Epithelial cell of esophagus (primary cell): ENCODE measurements around the gene PEAK3.

Experiments used
- DNase-seq: peaks from one replicate; pipeline ENCODE4 v3.0.0; 2010; ENCODE audit warnings: low read depth
- H3K4me3 ChIP-seq: 2 replicates; pipeline ENCODE4 v1.5.1; 2011; ENCODE audit warnings: mild to moderate bottlenecking, low read length, control low read depth
- TF ChIP-seq, protein P1 (sequence below): IDR thresholded peaks from 2 replicates; pipeline ENCODE4 v1.5.1; 2011; ENCODE audit warnings: low read depth, mild to moderate bottlenecking, low read length, control low read depth, inconsistent platforms; ENCODE audit not compliant: insufficient read depth; ENCODE audit errors: missing control alignments

PEAK3 gene

DNA sequence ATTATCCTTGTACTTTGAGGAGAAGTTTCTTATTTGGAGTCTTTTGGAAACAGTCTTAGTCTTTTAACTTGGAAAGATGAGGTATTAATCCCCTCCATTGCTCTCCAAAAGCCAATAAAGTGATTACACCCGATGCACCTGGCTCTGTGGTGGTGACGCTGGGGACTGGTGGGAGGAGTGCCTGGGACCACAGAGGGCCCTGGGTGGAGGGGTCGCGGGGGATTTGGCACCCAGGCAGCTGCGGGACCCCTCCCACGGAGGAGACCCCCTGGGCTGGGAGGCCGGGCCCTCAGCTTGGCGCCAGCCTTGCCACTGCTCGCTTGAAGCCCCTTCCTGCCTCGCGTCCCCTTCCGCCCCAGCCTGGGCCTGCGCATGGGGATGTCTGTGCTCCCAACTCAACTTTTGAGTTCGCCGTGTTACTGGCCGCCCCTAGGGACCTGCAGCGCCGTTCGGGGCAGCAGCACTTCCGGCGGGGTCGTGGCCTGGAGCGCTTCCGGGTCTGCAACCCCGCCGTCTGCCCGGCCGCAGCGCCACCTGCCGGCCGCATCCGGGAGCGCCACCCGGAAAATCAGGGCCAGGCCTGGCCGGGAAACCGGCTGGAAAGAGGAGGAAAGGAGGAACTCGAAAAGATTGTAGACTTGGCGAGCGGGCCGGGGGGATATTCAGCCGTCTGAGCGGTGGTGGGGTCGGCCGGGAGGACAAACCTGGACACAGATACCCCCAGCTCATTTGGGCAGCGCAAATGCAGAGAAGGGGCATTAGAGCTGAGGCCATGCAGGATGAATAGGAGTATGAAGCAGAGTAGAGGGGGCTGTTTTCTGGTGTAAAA lies 8.4 kb downstream of the PEAK3 start:
- TF ChIP-seq, protein P1, sequence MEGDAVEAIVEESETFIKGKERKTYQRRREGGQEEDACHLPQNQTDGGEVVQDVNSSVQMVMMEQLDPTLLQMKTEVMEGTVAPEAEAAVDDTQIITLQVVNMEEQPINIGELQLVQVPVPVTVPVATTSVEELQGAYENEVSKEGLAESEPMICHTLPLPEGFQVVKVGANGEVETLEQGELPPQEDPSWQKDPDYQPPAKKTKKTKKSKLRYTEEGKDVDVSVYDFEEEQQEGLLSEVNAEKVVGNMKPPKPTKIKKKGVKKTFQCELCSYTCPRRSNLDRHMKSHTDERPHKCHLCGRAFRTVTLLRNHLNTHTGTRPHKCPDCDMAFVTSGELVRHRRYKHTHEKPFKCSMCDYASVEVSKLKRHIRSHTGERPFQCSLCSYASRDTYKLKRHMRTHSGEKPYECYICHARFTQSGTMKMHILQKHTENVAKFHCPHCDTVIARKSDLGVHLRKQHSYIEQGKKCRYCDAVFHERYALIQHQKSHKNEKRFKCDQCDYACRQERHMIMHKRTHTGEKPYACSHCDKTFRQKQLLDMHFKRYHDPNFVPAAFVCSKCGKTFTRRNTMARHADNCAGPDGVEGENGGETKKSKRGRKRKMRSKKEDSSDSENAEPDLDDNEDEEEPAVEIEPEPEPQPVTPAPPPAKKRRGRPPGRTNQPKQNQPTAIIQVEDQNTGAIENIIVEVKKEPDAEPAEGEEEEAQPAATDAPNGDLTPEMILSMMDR, result peak; percentile 58
- peak overlapping the region; percentile 3 for H3K4me3 ChIP-seq
- peak; percentile 64 for DNase-seq

DNA sequence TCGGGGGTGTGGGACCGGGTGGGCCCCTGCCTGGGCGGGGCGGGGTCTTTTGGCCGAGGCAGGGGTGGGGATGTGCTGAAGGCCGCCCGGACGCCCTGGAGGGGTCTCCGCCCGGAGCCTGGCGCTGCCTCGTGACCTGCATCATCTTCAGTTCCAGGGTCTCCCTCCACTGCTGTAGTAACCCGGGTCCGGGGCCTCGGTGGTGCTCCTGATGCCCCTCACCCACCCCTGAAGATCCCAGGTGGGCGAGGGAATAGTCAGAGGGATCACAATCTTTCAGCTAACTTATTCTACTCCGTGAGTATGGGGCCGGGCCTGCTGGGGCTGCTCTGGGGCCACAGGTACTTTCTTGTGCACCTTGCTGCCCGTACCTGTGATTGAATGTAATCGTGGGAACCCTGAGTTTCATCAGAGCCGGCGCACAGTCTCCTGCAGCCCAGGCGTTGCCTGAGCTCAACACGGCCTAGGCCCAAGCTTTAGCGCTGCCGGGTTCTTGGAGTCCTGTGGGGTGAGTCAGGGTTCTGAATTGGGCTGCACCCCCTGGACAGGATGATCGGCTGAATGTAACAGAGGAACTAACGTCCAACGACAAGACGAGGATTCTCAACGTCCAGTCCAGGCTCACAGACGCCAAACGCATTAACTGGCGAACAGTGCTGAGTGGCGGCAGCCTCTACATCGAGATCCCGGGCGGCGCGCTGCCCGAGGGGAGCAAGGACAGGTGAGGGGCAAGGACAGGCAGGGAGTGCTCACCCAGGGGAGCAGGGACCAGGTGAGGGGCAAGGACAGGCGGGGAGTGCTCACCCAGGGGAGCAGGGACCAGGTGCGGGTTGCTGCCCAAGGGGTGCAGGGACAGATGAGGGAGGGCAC lies 10.5 kb downstream of the PEAK3 start:
- TF ChIP-seq, protein P1, result no peak
- H3K4me3 ChIP-seq, result peak overlapping the region; percentile 96
- peak; percentile 71 for DNase-seq

DNA sequence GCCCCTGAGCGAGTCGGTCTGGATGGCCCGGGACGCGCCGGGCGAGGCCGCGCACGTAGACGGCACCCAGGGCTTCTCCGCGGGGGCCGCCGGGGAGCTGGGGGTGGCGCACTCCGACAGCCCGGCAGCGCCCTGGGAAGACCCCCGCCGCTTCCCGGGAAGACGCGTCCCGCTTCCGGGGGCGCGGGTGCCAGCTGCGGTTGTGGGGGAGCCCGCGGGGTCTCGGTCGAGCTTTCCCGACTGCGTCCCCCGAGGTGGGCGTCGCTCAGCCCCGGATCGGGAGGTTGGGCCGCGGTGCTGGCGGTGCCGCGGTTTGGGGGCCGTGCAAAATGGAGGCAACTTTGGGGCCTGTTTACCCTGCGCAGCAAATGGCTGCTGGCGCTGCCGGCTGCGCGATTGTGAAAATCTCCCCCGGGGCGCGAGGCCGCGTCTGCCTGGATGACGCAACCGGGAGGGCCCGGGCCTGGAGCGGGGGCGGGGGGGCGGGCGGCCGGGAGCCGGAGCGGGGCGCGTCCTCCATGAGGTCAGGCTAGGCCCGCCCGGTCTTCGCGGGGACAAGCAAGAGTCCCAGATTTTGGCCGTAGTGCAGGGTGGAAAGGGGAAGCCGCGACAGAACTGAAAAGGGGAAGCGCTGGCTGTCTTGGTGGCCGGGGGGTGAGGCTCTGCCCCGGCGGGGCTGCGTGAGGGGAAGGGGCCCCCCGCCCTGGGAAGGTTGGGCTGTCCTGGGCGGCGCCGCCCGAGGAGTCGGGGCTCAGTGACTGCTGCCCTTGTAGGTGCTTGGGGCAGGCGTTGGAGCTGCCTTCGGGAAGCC lies 11.3 kb downstream of the PEAK3 start:
- DNase-seq, result peak; percentile 87
- TF ChIP-seq, protein P1, result no peak
- peak overlapping the region; percentile 96 for H3K4me3 ChIP-seq

DNA sequence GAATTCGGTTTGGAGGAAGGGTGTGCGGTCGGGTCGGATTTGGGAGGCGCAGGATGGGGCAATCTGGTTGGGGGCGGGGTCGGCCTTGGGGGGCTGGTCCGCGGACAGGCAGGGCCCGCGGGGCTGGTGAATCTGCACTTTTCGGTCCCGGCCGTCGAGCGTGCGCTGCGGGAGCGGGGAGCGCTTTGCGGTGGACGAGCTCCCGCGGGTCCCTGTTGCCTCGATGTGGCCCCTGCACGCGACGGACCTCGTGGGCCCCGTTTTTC lies 11.9 kb downstream of the PEAK3 start:
- DNase-seq, result no peak

GRCh38 chr19:2269244-2270156 lies 12.5 kb downstream of the PEAK3 start:
- DNase-seq, result peak; percentile 96
- peak overlapping the region; percentile 96 for H3K4me3 ChIP-seq
- TF ChIP-seq, protein P1, result peak; percentile 18

More for the DNA sequence above, 11.9 kb downstream of the PEAK3 start:
- TF ChIP-seq, protein P1, result no peak
- H3K4me3 ChIP-seq, result peak overlapping the region; percentile 96

DNA sequence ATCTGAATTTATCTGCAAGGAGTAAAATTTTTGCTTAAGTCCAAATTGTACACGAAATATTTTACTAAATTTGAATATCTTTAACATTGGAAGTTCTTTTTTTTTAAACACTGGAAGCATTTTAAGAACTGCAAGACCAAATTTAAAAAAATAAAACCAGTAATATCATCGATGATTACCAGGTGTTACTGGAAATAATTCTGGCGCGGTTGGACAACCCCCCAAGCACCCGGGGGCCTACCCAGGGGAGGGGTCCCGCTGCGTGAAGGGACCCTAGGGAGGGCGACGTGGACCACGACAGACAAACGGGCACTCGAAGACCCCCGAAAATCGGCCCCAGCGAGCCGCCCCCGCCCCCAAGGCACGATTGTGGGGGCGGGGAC lies 13.1 kb downstream of the PEAK3 start:
- H3K4me3 ChIP-seq, result peak overlapping the region; percentile 70
- TF ChIP-seq, protein P1, result no peak
- no peak for DNase-seq
